Stimulated activated CD4-positive, alpha-beta T cell treated with anti-CD3 and anti-CD28 coated beads, Interleukin-4, amount 100 ng/mL, for 1 hour (primary cell): ENCODE data around the gene SBF2.

Experiments used
- DNase-seq: peaks from one replicate; pipeline ENCODE4 v3.0.0-alpha.2; 2020

SBF2 gene

GRCh38 chr11:10293423-10294289, at the start of gene SBF2:
Gene SBF2 (minus strand): TSS chr11:10294219. CDS start chr11:10294069, 150 bp downstream.
- peak; percentile 85 for DNase-seq

GRCh38 chr11:10338287-10338686, 44.3 kb upstream of the SBF2 start:
- no peak for DNase-seq

- DNase-seq: no peak
Observed at GRCh38 chr11:10333490-10333889, 39.5 kb upstream of the SBF2 start.

- no peak for DNase-seq
Observed at GRCh38 chr11:10331548-10332289, 37.7 kb upstream of the SBF2 start.

- no peak for DNase-seq
Observed at GRCh38 chr11:10329935-10330334, 35.9 kb upstream of the SBF2 start.

- no peak for DNase-seq
Observed at GRCh38 chr11:10329356-10329755, 35.3 kb upstream of the SBF2 start.

GRCh38 chr11:10328314-10329098, 34.5 kb upstream of the SBF2 start:
- no peak for DNase-seq

- DNase-seq: no peak
Observed at GRCh38 chr11:10327254-10327653, 33.2 kb upstream of the SBF2 start.

GRCh38 chr11:10326012-10326964, 32.3 kb upstream of the SBF2 start:
- no peak for DNase-seq

- DNase-seq: no peak
Observed at GRCh38 chr11:10325277-10326011, 31.4 kb upstream of the SBF2 start.

- DNase-seq: no peak
Observed at GRCh38 chr11:10324474-10324873, 30.5 kb upstream of the SBF2 start.

GRCh38 chr11:10323793-10324170, 29.8 kb upstream of the SBF2 start:
- no peak for DNase-seq

- DNase-seq: no peak
Observed at GRCh38 chr11:10322830-10323792, 29.1 kb upstream of the SBF2 start.

GRCh38 chr11:10322401-10322800, 28.4 kb upstream of the SBF2 start:
- no peak for DNase-seq

- DNase-seq: no peak
Observed at GRCh38 chr11:10320736-10321465, 26.9 kb upstream of the SBF2 start.

GRCh38 chr11:10319702-10320558, 25.9 kb upstream of the SBF2 start:
- no peak for DNase-seq

GRCh38 chr11:10318527-10318802, 24.4 kb upstream of the SBF2 start:
- DNase-seq: no peak

GRCh38 chr11:10317776-10318526, 23.9 kb upstream of the SBF2 start:
- no peak for DNase-seq
